Retinal pigment epithelial cell (primary cell): ENCODE data around the gene TCHP.
A peak's percentile ranks its signal among the peaks of the same experiment; 100 is the strongest.

Experiments
- DNase-seq: peaks from one replicate; pipeline ENCODE4 v3.0.0-alpha.2; 2010; ENCODE audit warnings: low read depth
- H3K4me3 ChIP-seq: 2 replicates; pipeline ENCODE4 v1.5.1; 2011; ENCODE audit warnings: mild to moderate bottlenecking, low read length, control low read depth, moderate library complexity
- CTCF ChIP-seq: conservative IDR thresholded peaks from 2 replicates; pipeline ENCODE4 v1.5.1; 2011; ENCODE audit warnings: low read depth, low read length, control low read depth, inconsistent platforms

TCHP gene

GRCh38 chr12:109938947-109939346, 38.9 kb downstream of the TCHP start:
- no peak for DNase-seq
- no peak overlapping the region for H3K4me3 ChIP-seq

GRCh38 chr12:109939504-109939903, 39.4 kb downstream of the TCHP start:
- H3K4me3 ChIP-seq, result no peak overlapping the region
- no peak for TF ChIP-seq CTCF
- DNase-seq, result no peak

More at GRCh38 chr12:109938947-109939346, 38.9 kb downstream of the TCHP start:
- no peak for TF ChIP-seq CTCF

GRCh38 chr12:109940339-109940923, 40.4 kb downstream of the TCHP start:
- H3K4me3 ChIP-seq, result no peak overlapping the region
- TF ChIP-seq CTCF, result no peak
- no peak for DNase-seq

- H3K4me3 ChIP-seq, result no peak overlapping the region
- no peak for TF ChIP-seq CTCF
- DNase-seq, result no peak
These were observed 43.7 kb downstream of the TCHP start for GRCh38 chr12:109943811-109944210.

- no peak for DNase-seq
- TF ChIP-seq CTCF, result peak; percentile 30
- no peak overlapping the region for H3K4me3 ChIP-seq
These were observed 44.7 kb downstream of the TCHP start for GRCh38 chr12:109944561-109945359.

- TF ChIP-seq CTCF, result no peak
- no peak for DNase-seq
- H3K4me3 ChIP-seq, result no peak overlapping the region
These were observed 46.4 kb downstream of the TCHP start for GRCh38 chr12:109946505-109946904.

GRCh38 chr12:109946913-109947312, 46.8 kb downstream of the TCHP start:
- no peak for DNase-seq
- H3K4me3 ChIP-seq, result no peak overlapping the region
- no peak for TF ChIP-seq CTCF
